ENCODE results near the gene PRKCQ.

- TF ChIP-seq HDAC1 (CRISPR knock-in tag; IDR thresholded peaks at IDR 0.05), result no peak
- TF ChIP-seq ZBTB7A (CRISPR knock-in tag; IDR thresholded peaks at IDR 0.05), result no peak
- no peak for TF ChIP-seq NR3C1 (CRISPR knock-in tag; IDR thresholded peaks at IDR 0.05)
- no peak for TF ChIP-seq ZBTB44 (CRISPR knock-in tag; IDR thresholded peaks at IDR 0.05)
- TF ChIP-seq ZNF713 (CRISPR knock-in tag; IDR thresholded peaks at IDR 0.05), result no peak
- TF ChIP-seq ZFX (CRISPR knock-in tag; IDR thresholded peaks at IDR 0.05; ENCODE audit: low read depth), result no peak
- no peak for TF ChIP-seq TOPORS (CRISPR knock-in tag; IDR thresholded peaks at IDR 0.05)
- TF ChIP-seq CTCF (CRISPR knock-in tag; IDR thresholded peaks at IDR 0.05), result no peak
- no peak for TF ChIP-seq RFX5 (IDR thresholded peaks at IDR 0.05; ENCODE audit: low read depth, low read length)
- TF ChIP-seq BRD4 (CRISPR knock-in tag; IDR thresholded peaks at IDR 0.05), result no peak
- TF ChIP-seq ZNF274 (CRISPR knock-in tag; IDR thresholded peaks at IDR 0.05), result no peak
- no peak for TF ChIP-seq NFKBIZ (CRISPR knock-in tag; IDR thresholded peaks at IDR 0.05)
- TF ChIP-seq CEBPZ (IDR thresholded peaks at IDR 0.05; ENCODE audit: low read length), result no peak
- TF ChIP-seq AHDC1 (CRISPR knock-in tag; IDR thresholded peaks at IDR 0.05; ENCODE audit: borderline replicate concordance), result no peak
Measured at GRCh38 chr10:6570893-6571292, 9.2 kb downstream of the PRKCQ start.

Measured in HepG2 (cell line).